NCI-H774 (cell line): Measurements from ENCODE around the gene PRX.
"Not testable (repeated sequence)": the region's sequence is repeated elsewhere in the genome, so short reads cannot be mapped to it uniquely, and the experiment has no call there.

Experiments used
- DNase-seq: peaks from one replicate; lab custom pipeline; 2025; lab: John Stamatoyannopoulos, UW

PRX gene

GRCh38 chr19:40414542-40415535, 1.7 kb upstream of the PRX start:
- no peak for DNase-seq

GRCh38 chr19:40412866-40413265, 312 bp downstream of the PRX start:
- DNase-seq = no peak

GRCh38 chr19:40411958-40412499, 1.1 kb downstream of the PRX start:
- no peak for DNase-seq

- no peak for DNase-seq
Observed at GRCh38 chr19:40411125-40411842, 1.9 kb downstream of the PRX start.

- no peak for DNase-seq
Observed at GRCh38 chr19:40410030-40410389, 3.2 kb downstream of the PRX start.

GRCh38 chr19:40408598-40408925, 4.6 kb downstream of the PRX start:
- DNase-seq = not testable (repeated sequence)

- no peak for DNase-seq
Observed at GRCh38 chr19:40407714-40408597, 5.2 kb downstream of the PRX start.

- peak; percentile 60 for DNase-seq
Observed at GRCh38 chr19:40403262-40403984, 9.8 kb downstream of the PRX start.

GRCh38 chr19:40400559-40400958, 12.6 kb downstream of the PRX start:
- no peak for DNase-seq

- peak; percentile 8 for DNase-seq
Observed at GRCh38 chr19:40398417-40399131, 14.6 kb downstream of the PRX start.

- DNase-seq = no peak
Observed at GRCh38 chr19:40397568-40397906, 15.6 kb downstream of the PRX start.

GRCh38 chr19:40396886-40397567, 16.2 kb downstream of the PRX start:
- DNase-seq = no peak

GRCh38 chr19:40395956-40396355, 17.2 kb downstream of the PRX start:
- DNase-seq = no peak

- DNase-seq = no peak
Observed at GRCh38 chr19:40394816-40395210, 18.4 kb downstream of the PRX start.

- DNase-seq = no peak
Observed at GRCh38 chr19:40393894-40394815, 19.0 kb downstream of the PRX start.

- no peak for DNase-seq
Observed at GRCh38 chr19:40392894-40393517, 20.2 kb downstream of the PRX start.

- no peak for DNase-seq
Observed at GRCh38 chr19:40392123-40392522, 21.1 kb downstream of the PRX start.

GRCh38 chr19:40390084-40390742, 23.0 kb downstream of the PRX start, which contains the start of gene HIPK4:
TSS of gene HIPK4 (minus strand) at chr19:40390181. CDS start at chr19:40389902, 279 bp downstream.
- no peak for DNase-seq
